ENCODE measurements around the gene ATP1A4.
"Not testable (repeated sequence)": the region's sequence is repeated elsewhere in the genome, so short reads cannot be mapped to it uniquely, and the experiment has no call there.

The ATP1A4 gene

GRCh38 chr1:160151303-160151702 is at the start of gene ATP1A4:
TSS of gene ATP1A4 (plus strand) at chr1:160151603. CDS start at chr1:160152041, 438 bp downstream.
- no peak for DNase-seq

GRCh38 chr1:160101717-160102522 is 49.5 kb upstream of the ATP1A4 start:
- DNase-seq = no peak

- peak; percentile 65 for DNase-seq
These were observed 47.6 kb upstream of the ATP1A4 start for GRCh38 chr1:160103658-160104408.

GRCh38 chr1:160104486-160104885 is 46.9 kb upstream of the ATP1A4 start:
- DNase-seq = no peak

- no peak for DNase-seq
These were observed 46.2 kb upstream of the ATP1A4 start for GRCh38 chr1:160105155-160105554.

- DNase-seq = no peak
These were observed 43.9 kb upstream of the ATP1A4 start for GRCh38 chr1:160107512-160107911.

GRCh38 chr1:160108888-160109662 is 42.3 kb upstream of the ATP1A4 start:
- peak; percentile 80 for DNase-seq

- DNase-seq = no peak
These were observed 41.7 kb upstream of the ATP1A4 start for GRCh38 chr1:160109686-160110085.

GRCh38 chr1:160111462-160111861 is 39.9 kb upstream of the ATP1A4 start:
- not testable (repeated sequence) for DNase-seq

- peak; percentile 82 for DNase-seq
These were observed 39.0 kb upstream of the ATP1A4 start for GRCh38 chr1:160112357-160112756.

GRCh38 chr1:160113407-160113806 is 38.0 kb upstream of the ATP1A4 start:
- DNase-seq = no peak

- no peak for DNase-seq
These were observed 37.3 kb upstream of the ATP1A4 start for GRCh38 chr1:160114085-160114484.

- DNase-seq = peak; percentile 56
These were observed 35.7 kb upstream of the ATP1A4 start, which contains the start of gene ATP1A2 for GRCh38 chr1:160115545-160116282. TSS of gene ATP1A2 (plus strand) at chr1:160115759. CDS start at chr1:160115862, 103 bp downstream.

- peak; percentile 53 for DNase-seq
These were observed 34.9 kb upstream of the ATP1A4 start for GRCh38 chr1:160116283-160117147.

- DNase-seq = no peak
These were observed 34.1 kb upstream of the ATP1A4 start for GRCh38 chr1:160117300-160117699.

GRCh38 chr1:160117709-160118183 is 33.7 kb upstream of the ATP1A4 start:
- DNase-seq = peak; percentile 88

- DNase-seq = no peak
These were observed 32.5 kb upstream of the ATP1A4 start for GRCh38 chr1:160118928-160119327.

- no peak for DNase-seq
These were observed 30.6 kb upstream of the ATP1A4 start for GRCh38 chr1:160120797-160121196.

- DNase-seq = no peak
These were observed 30.0 kb upstream of the ATP1A4 start for GRCh38 chr1:160121388-160121787.

GRCh38 chr1:160122978-160123495 is 28.4 kb upstream of the ATP1A4 start:
- DNase-seq = no peak

- no peak for DNase-seq
These were observed 27.7 kb upstream of the ATP1A4 start for GRCh38 chr1:160123726-160124125.

Data from right hindlimb (tissue), 1 donor.